ENCODE data around the gene KLHL3. TPM values are rescaled to one million over a fixed set of nuclear protein-coding genes. Genes with fewer than 3 reads are reported as not detected.
A peak's percentile ranks its signal among the peaks of the same experiment; 100 is the strongest.

The KLHL3 gene
- total RNA-seq, 1 donor from 2014 or later = 11.8 TPM

- Mint-ChIP-seq H3K27ac (ENCODE audit: unreplicated experiment) (no peak overlapping the region), H3K4me1 (no peaks in the 10 kb centered on the region)
- no peak for TF ChIP-seq CTCF (conservative IDR thresholded peaks at IDR 0.05)
Observed at GRCh38 chr5:137582218-137582617, 153.7 kb downstream of the KLHL3 start.

GRCh38 chr5:137581776-137582175, 154.1 kb downstream of the KLHL3 start:
- H3K4me1 Mint-ChIP-seq = no peaks in the 10 kb centered on the region
- H3K4me3 Mint-ChIP-seq = no peak overlapping the region
- DNase-seq (ENCODE audit: low read depth, low spot score) = no peak
- no peak for TF ChIP-seq CTCF (conservative IDR thresholded peaks at IDR 0.05)
- H3K36me3 Mint-ChIP-seq (ENCODE audit: low read depth) = no peaks in the 10 kb centered on the region
- H3K27me3 Mint-ChIP-seq (ENCODE audit: low read depth) = peaks cover 7% of the 10 kb centered on the region
- peaks cover 8% of the 10 kb centered on the region for H3K9me3 Mint-ChIP-seq
- no peak overlapping the region for H3K27ac Mint-ChIP-seq (ENCODE audit: unreplicated experiment)

More at GRCh38 chr5:137582218-137582617, 153.7 kb downstream of the KLHL3 start:
- H3K9me3 Mint-ChIP-seq = peaks cover 8% of the 10 kb centered on the region
- peaks cover 10% of the 10 kb centered on the region for H3K27me3 Mint-ChIP-seq (ENCODE audit: low read depth)
- DNase-seq (ENCODE audit: low read depth, low spot score) = no peak
- no peaks in the 10 kb centered on the region for H3K36me3 Mint-ChIP-seq (ENCODE audit: low read depth)
- no peak overlapping the region for H3K4me3 Mint-ChIP-seq

- Mint-ChIP-seq H3K4me1 (no peaks in the 10 kb centered on the region), H3K36me3 (ENCODE audit: low read depth) (no peaks in the 10 kb centered on the region), H3K9me3 (peaks cover 2% of the 10 kb centered on the region), H3K27ac (ENCODE audit: unreplicated experiment) (no peak overlapping the region), H3K27me3 (ENCODE audit: low read depth) (peaks cover 2% of the 10 kb centered on the region), H3K4me3 (no peak overlapping the region)
- TF ChIP-seq CTCF (conservative IDR thresholded peaks at IDR 0.05) = peak; percentile 44
- DNase-seq (ENCODE audit: low read depth, low spot score) = no peak
Observed at GRCh38 chr5:137580030-137580429, 155.9 kb downstream of the KLHL3 start.

GRCh38 chr5:137575847-137576246, 160.0 kb downstream of the KLHL3 start:
- no peak for TF ChIP-seq CTCF (conservative IDR thresholded peaks at IDR 0.05)

GRCh38 chr5:137575211-137575610, 160.7 kb downstream of the KLHL3 start:
- H3K9me3 Mint-ChIP-seq = peaks cover 2% of the 10 kb centered on the region
- peaks cover 3% of the 10 kb centered on the region for H3K27me3 Mint-ChIP-seq (ENCODE audit: low read depth)
- H3K36me3 Mint-ChIP-seq (ENCODE audit: low read depth) = no peaks in the 10 kb centered on the region
- no peak overlapping the region for H3K4me3 Mint-ChIP-seq
- no peak overlapping the region for H3K27ac Mint-ChIP-seq (ENCODE audit: unreplicated experiment)
- no peaks in the 10 kb centered on the region for H3K4me1 Mint-ChIP-seq
- TF ChIP-seq CTCF (conservative IDR thresholded peaks at IDR 0.05) = no peak
- DNase-seq (ENCODE audit: low read depth, low spot score) = no peak

More at GRCh38 chr5:137575847-137576246, 160.0 kb downstream of the KLHL3 start:
- Mint-ChIP-seq H3K36me3 (ENCODE audit: low read depth) (no peaks in the 10 kb centered on the region), H3K4me3 (no peak overlapping the region), H3K27me3 (ENCODE audit: low read depth) (peaks cover 3% of the 10 kb centered on the region), H3K4me1 (no peaks in the 10 kb centered on the region), H3K27ac (ENCODE audit: unreplicated experiment) (no peak overlapping the region), H3K9me3 (peaks cover 2% of the 10 kb centered on the region)
- no peak for DNase-seq (ENCODE audit: low read depth, low spot score)

GRCh38 chr5:137573376-137573775, 162.5 kb downstream of the KLHL3 start:
- TF ChIP-seq CTCF (conservative IDR thresholded peaks at IDR 0.05) = no peak
- no peak for DNase-seq (ENCODE audit: low read depth, low spot score)
- Mint-ChIP-seq H3K4me3 (no peak overlapping the region), H3K27me3 (ENCODE audit: low read depth) (peaks cover 3% of the 10 kb centered on the region), H3K9me3 (no peaks in the 10 kb centered on the region), H3K4me1 (no peaks in the 10 kb centered on the region), H3K36me3 (ENCODE audit: low read depth) (no peaks in the 10 kb centered on the region), H3K27ac (ENCODE audit: unreplicated experiment) (no peak overlapping the region)

Measured in neural crest cell (in vitro differentiated cells).